Measurements from ENCODE around the gene FITM1. TPM values are rescaled to one million over a fixed set of nuclear protein-coding genes. Genes with fewer than 3 reads are reported as not detected.
A peak's percentile ranks its signal among the peaks of the same experiment; 100 is the strongest.

Gene FITM1
- total RNA-seq, 6 experiments from 2014 or later: not detected

DNA sequence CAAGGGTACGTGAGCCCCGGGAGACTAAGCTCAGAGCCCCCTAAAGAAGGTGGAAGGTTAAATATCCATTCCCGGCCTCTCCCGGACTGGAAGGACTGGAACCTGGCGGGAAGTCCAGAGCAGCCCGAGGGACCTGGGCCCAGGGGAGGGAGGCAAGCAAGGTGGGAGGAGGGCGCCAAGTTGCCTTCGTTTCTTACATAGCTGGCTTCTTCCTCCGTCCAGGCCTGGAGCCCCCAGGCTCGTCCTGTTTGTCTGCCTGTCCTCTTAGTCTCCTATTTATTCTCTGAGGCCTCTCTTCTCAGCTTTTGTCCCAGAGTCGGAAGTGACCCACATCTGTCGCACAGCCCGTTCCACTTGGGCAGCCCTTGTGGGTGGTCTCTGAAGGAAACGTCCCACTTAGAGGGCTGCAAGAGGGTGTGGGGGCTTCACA lies 35.6 kb upstream of the FITM1 start:
- H3K36me3 Mint-ChIP-seq (ENCODE audit: low read depth): peaks cover 4% of the 10 kb centered on the region; the same call in 1 of the 2 replicates
- no peaks in the 10 kb centered on the region; the same call in none of the 2 replicates for H3K27me3 Mint-ChIP-seq (ENCODE audit: insufficient read depth)
- H3K4me3 Mint-ChIP-seq: peak overlapping the region; percentile 99
- H3K4me1 Mint-ChIP-seq (ENCODE audit: low read depth): peaks cover 26% of the 10 kb centered on the region
- peak overlapping the region; percentile 86 for H3K27ac Mint-ChIP-seq
- no peaks in the 10 kb centered on the region for H3K9me3 Mint-ChIP-seq
- TF ChIP-seq, protein P1, sequence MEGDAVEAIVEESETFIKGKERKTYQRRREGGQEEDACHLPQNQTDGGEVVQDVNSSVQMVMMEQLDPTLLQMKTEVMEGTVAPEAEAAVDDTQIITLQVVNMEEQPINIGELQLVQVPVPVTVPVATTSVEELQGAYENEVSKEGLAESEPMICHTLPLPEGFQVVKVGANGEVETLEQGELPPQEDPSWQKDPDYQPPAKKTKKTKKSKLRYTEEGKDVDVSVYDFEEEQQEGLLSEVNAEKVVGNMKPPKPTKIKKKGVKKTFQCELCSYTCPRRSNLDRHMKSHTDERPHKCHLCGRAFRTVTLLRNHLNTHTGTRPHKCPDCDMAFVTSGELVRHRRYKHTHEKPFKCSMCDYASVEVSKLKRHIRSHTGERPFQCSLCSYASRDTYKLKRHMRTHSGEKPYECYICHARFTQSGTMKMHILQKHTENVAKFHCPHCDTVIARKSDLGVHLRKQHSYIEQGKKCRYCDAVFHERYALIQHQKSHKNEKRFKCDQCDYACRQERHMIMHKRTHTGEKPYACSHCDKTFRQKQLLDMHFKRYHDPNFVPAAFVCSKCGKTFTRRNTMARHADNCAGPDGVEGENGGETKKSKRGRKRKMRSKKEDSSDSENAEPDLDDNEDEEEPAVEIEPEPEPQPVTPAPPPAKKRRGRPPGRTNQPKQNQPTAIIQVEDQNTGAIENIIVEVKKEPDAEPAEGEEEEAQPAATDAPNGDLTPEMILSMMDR (IDR thresholded peaks at IDR 0.05): no peak
- no peak for DNase-seq

DNA sequence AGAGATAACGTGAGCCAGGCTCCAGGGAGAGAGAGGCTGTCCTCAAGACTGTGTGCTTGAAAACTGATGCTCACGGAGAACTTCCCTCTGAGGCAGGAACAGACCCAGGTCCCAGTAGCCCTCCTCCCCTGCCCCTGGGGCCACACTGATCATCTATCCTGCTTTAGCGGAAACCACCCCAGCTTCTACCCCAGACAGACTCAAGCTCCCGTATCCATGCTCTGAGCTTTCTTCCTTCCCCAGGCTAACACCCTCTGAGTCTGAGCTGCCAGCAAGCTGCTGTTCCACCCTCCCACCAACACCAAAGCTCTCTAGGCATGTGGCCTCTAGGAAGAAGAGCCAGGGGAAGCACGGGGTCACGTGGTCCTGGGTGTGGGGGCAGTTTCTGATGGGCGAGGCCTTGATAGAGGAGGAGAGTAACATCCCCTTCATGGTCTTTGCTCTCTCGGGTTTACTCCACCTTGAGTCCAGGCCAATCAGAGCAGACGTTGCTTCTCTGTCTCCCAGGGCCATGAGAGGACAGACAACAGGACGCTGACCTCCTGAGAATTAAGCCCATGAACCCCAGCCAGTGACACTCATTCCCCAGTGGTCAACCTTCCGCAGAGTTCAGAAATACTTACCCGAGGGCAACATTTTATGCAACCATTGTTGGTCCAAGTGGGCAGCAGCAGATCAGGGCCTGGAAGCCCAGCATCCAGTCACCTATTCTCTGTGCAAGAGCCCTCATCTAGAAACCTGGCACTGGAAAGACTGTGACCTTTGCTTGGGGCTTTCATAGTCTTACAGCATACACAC lies 35.0 kb upstream of the FITM1 start:
- Mint-ChIP-seq H3K4me1 (ENCODE audit: low read depth) (peaks cover 26% of the 10 kb centered on the region), H3K9me3 (no peaks in the 10 kb centered on the region), H3K36me3 (ENCODE audit: low read depth) (peaks cover 4% of the 10 kb centered on the region; the same call in 1 of the 2 replicates), H3K4me3 (peak overlapping the region; percentile 99), H3K27ac (peak overlapping the region; percentile 86), H3K27me3 (ENCODE audit: insufficient read depth) (no peaks in the 10 kb centered on the region; the same call in none of the 2 replicates)
- DNase-seq: peak; percentile 49
- TF ChIP-seq, protein P1 (IDR thresholded peaks at IDR 0.05): no peak

DNA sequence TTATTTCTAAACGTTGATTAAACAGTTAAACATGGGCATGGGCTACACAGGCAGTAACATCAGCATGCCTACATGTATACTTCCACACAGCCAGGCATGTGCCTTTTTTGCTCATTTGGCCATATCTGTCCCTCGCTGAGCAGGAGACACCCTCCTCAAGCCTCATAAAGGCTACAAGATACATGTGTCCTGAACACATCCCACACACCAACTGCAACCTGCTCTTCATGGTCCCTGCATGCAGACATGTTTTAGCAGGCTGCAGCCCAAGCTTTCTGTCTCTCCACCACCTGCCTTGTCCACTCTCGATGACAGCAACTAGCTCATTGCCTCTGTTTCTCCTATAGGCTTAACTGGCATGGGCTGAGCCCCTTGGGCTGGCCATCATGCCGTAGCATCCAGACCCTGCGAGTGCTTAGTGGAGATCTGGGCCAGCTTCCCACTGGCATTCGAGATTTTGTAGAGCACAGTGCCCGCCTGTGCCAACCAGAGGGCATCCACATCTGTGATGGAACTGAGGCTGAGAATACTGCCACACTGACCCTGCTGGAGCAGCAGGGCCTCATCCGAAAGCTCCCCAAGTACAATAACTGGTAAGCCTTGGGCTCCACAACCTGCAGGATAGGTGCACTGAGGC lies 33.8 kb upstream of the FITM1 start:
- Mint-ChIP-seq H3K27me3 (ENCODE audit: insufficient read depth) (no peaks in the 10 kb centered on the region; the same call in none of the 2 replicates), H3K4me1 (ENCODE audit: low read depth) (peaks cover 26% of the 10 kb centered on the region), H3K4me3 (peak overlapping the region; percentile 21; the same call in 1 of the 2 replicates), H3K36me3 (ENCODE audit: low read depth) (peaks cover 4% of the 10 kb centered on the region; the same call in 1 of the 2 replicates), H3K9me3 (no peaks in the 10 kb centered on the region), H3K27ac (no peak overlapping the region)
- TF ChIP-seq, protein P1 (IDR thresholded peaks at IDR 0.05): no peak
- no peak for DNase-seq

DNA sequence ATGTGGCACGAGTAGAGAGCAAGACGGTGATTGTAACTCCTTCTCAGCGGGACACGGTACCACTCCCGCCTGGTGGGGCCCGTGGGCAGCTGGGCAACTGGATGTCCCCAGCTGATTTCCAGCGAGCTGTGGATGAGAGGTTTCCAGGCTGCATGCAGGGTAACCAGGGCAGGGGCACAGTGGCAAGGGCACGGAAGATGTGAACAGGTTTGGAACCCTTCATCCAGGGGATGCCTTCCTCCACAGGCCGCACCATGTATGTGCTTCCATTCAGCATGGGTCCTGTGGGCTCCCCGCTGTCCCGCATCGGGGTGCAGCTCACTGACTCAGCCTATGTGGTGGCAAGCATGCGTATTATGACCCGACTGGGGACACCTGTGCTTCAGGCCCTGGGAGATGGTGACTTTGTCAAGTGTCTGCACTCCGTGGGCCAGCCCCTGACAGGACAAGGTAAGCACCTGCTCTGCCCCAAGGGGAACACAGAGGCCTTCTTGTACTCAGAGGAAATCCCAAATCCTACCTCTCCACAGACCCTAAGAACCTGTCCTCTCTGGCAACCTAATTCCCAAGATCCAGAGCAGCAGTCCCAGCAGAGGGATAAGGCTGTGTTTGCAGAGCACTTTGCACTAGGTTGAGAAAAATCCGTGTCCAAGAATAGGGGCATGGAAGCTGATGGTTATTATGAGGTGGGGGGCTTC lies 32.1 kb upstream of the FITM1 start:
- H3K27me3 Mint-ChIP-seq (ENCODE audit: insufficient read depth): no peaks in the 10 kb centered on the region; the same call in none of the 2 replicates
- H3K4me3 Mint-ChIP-seq: no peak overlapping the region
- H3K27ac Mint-ChIP-seq: no peak overlapping the region
- H3K4me1 Mint-ChIP-seq (ENCODE audit: low read depth): peaks cover 21% of the 10 kb centered on the region
- no peak for DNase-seq
- peaks cover 9% of the 10 kb centered on the region; the same call in 1 of the 2 replicates for H3K36me3 Mint-ChIP-seq (ENCODE audit: low read depth)
- TF ChIP-seq, protein P1 (IDR thresholded peaks at IDR 0.05): no peak
- no peaks in the 10 kb centered on the region for H3K9me3 Mint-ChIP-seq
